Measurements from ENCODE around the gene ITGAV.

ITGAV gene

DNA sequence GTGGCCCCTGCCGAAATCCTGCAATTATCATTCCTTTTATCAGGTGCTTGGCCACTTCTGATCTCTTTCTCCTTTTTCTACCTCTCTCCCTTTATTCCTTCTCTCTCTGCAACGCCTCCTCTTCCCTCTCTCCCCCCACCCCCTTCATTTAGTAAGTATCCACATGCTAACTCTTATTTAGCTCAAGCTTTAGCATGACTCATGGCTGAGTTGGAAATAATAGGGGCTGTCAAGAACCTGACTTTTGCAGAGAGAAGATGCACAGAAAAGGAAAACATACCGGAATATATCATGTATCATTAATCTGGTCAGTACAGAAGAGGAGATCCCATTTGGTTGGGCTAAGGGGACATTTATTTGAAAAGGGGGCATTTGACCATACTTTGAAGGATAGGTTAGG is 137.1 kb downstream of the ITGAV start:
- no peak for DNase-seq

DNA sequence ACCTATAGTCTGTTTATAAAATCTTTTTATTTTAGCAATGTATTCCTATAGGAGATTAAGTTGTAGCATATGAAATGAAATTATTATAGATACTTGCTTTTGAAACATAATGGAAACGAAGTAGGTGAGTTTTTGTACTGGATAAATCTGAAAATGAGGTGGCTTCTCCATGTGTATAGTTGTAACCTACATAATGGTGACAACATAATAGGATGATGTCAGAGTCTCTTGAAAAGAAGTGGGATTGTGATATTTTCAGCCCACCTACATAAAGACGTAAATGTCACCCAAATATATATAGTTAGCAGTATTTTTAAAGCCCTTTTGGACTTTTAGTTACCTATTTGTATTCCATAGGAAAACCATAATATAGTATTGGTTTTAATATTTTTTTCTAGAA is 138.8 kb downstream of the ITGAV start:
- no peak for DNase-seq
